ENCODE data around the gene HS3ST4. TPM values are rescaled to one million over a fixed set of nuclear protein-coding genes. Genes with fewer than 3 reads are reported as not detected.

HS3ST4 gene
- total RNA-seq, 1 donor from 2014 or later, result 1.2 TPM

- no peaks in the 10 kb centered on the region for H3K36me3 ChIP-seq (ENCODE audit: insufficient read depth, low read length)
- no peaks in the 10 kb centered on the region for H3K79me2 ChIP-seq (ENCODE audit: insufficient read depth, low read length)
- H3K27me3 ChIP-seq (ENCODE audit: insufficient read depth, low read length), result no peaks in the 10 kb centered on the region
- H4K20me1 ChIP-seq (ENCODE audit: insufficient read depth, low read length), result no peaks in the 10 kb centered on the region
- DNase-seq (ENCODE audit: low read depth) (no peak), FAIRE-seq (no peak)
- H3K4me1 ChIP-seq (ENCODE audit: insufficient read depth, low read length), result no peaks in the 10 kb centered on the region
- TF ChIP-seq, protein P1, sequence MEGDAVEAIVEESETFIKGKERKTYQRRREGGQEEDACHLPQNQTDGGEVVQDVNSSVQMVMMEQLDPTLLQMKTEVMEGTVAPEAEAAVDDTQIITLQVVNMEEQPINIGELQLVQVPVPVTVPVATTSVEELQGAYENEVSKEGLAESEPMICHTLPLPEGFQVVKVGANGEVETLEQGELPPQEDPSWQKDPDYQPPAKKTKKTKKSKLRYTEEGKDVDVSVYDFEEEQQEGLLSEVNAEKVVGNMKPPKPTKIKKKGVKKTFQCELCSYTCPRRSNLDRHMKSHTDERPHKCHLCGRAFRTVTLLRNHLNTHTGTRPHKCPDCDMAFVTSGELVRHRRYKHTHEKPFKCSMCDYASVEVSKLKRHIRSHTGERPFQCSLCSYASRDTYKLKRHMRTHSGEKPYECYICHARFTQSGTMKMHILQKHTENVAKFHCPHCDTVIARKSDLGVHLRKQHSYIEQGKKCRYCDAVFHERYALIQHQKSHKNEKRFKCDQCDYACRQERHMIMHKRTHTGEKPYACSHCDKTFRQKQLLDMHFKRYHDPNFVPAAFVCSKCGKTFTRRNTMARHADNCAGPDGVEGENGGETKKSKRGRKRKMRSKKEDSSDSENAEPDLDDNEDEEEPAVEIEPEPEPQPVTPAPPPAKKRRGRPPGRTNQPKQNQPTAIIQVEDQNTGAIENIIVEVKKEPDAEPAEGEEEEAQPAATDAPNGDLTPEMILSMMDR (IDR thresholded peaks at IDR 0.05; ENCODE audit: insufficient read depth, low read depth, low read length), result no peak
- no peak for TF ChIP-seq EZH2 (IDR thresholded peaks at IDR 0.05; ENCODE audit: insufficient read depth, low read length)
- H3K4me1 Mint-ChIP-seq (ENCODE audit: low read depth, unreplicated experiment), result no peaks in the 10 kb centered on the region
- no peak overlapping the region for H3K9ac ChIP-seq (ENCODE audit: low read length)
- no peak overlapping the region for H3K27ac ChIP-seq (ENCODE audit: low read depth, low read length)
- no peak overlapping the region for H3K4me3 ChIP-seq (ENCODE audit: insufficient read depth, low read depth, low read length)
- H3K9me3 Mint-ChIP-seq (ENCODE audit: unreplicated experiment), result peaks cover 8% of the 10 kb centered on the region
- H3K27me3 Mint-ChIP-seq (ENCODE audit: low read depth, unreplicated experiment), result no peaks in the 10 kb centered on the region
- no peak overlapping the region for H3K27ac Mint-ChIP-seq (ENCODE audit: unreplicated experiment)
- no peaks in the 10 kb centered on the region for H3K9me3 ChIP-seq (ENCODE audit: insufficient read depth, low read depth, low read length)
- H3K4me2 ChIP-seq (ENCODE audit: low read length), result no peak overlapping the region
- H3K36me3 Mint-ChIP-seq (ENCODE audit: low read depth, unreplicated experiment), result no peaks in the 10 kb centered on the region
- no peak overlapping the region for H3K4me3 Mint-ChIP-seq (ENCODE audit: unreplicated experiment)
- H2AFZ ChIP-seq (ENCODE audit: low read depth, low read length), result no peak overlapping the region
Measured at GRCh38 chr16:25886598-25886997, 194.8 kb downstream of the HS3ST4 start.

DNA sequence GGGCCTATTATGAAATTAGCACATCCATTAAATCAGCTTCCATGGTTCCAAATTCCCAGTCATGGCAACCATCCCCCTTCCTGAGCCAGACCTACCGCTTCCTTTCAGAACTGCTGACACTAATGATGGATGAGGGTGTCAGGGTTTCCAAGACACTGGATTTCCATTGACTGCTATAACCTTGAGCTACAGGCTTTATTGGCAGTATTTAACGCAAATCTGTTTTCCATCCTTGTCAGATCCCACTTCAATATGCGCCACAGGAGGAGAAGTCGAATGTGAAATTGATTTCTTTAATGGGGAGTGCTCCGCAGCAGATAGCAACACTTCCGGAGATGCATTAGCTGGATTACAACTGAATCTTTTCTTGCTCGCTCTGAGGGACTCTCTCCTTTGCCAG, 197.1 kb downstream of the HS3ST4 start:
- H3K27me3 ChIP-seq (ENCODE audit: insufficient read depth, low read length), result no peaks in the 10 kb centered on the region
- no peaks in the 10 kb centered on the region for H3K36me3 Mint-ChIP-seq (ENCODE audit: low read depth, unreplicated experiment)
- H3K4me1 ChIP-seq (ENCODE audit: insufficient read depth, low read length), result no peaks in the 10 kb centered on the region
- DNase-seq (ENCODE audit: low read depth) (no peak), FAIRE-seq (no peak)
- no peaks in the 10 kb centered on the region for H4K20me1 ChIP-seq (ENCODE audit: insufficient read depth, low read length)
- H3K9ac ChIP-seq (ENCODE audit: low read length), result no peak overlapping the region
- TF ChIP-seq, protein P1 (IDR thresholded peaks at IDR 0.05; ENCODE audit: insufficient read depth, low read depth, low read length), result no peak
- no peak for TF ChIP-seq EZH2 (IDR thresholded peaks at IDR 0.05; ENCODE audit: insufficient read depth, low read length)
- peaks cover 2% of the 10 kb centered on the region for H3K27me3 Mint-ChIP-seq (ENCODE audit: low read depth, unreplicated experiment)
- no peaks in the 10 kb centered on the region for H3K4me1 Mint-ChIP-seq (ENCODE audit: low read depth, unreplicated experiment)
- H2AFZ ChIP-seq (ENCODE audit: low read depth, low read length), result no peak overlapping the region
- no peaks in the 10 kb centered on the region for H3K79me2 ChIP-seq (ENCODE audit: insufficient read depth, low read length)
- H3K27ac ChIP-seq (ENCODE audit: low read depth, low read length), result no peak overlapping the region
- no peak overlapping the region for H3K27ac Mint-ChIP-seq (ENCODE audit: unreplicated experiment)
- no peak overlapping the region for H3K4me2 ChIP-seq (ENCODE audit: low read length)
- peaks cover 8% of the 10 kb centered on the region for H3K9me3 Mint-ChIP-seq (ENCODE audit: unreplicated experiment)
- H3K4me3 ChIP-seq (ENCODE audit: insufficient read depth, low read depth, low read length), result no peak overlapping the region
- peaks cover 3% of the 10 kb centered on the region for H3K9me3 ChIP-seq (ENCODE audit: insufficient read depth, low read depth, low read length)
- H3K36me3 ChIP-seq (ENCODE audit: insufficient read depth, low read length), result no peaks in the 10 kb centered on the region
- no peak overlapping the region for H3K4me3 Mint-ChIP-seq (ENCODE audit: unreplicated experiment)

DNA sequence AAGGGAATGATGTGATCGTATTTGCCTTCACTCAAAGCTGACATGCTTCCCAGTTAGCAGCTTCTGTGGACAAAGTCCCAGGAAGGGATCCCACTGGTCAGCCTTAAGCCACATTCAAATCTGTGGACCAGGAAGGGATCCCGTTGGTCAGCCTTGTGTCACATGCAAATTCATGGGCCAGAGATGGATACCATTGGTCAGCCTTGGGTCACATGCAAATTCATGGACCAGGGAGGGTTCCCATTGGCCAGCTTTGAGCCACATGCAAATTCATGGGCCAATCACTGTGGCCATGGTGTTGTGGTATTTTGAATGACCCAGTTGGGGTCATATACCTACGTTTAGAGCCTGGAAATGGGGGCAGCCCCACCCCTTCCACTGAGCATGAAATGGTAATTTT, 201.6 kb downstream of the HS3ST4 start:
- peaks cover 9% of the 10 kb centered on the region for H3K9me3 ChIP-seq (ENCODE audit: insufficient read depth, low read depth, low read length)
- DNase-seq (ENCODE audit: low read depth) (no peak), FAIRE-seq (no peak)
- H3K9ac ChIP-seq (ENCODE audit: low read length), result no peak overlapping the region
- H3K4me2 ChIP-seq (ENCODE audit: low read length), result no peak overlapping the region
- Mint-ChIP-seq H3K4me1 (ENCODE audit: low read depth, unreplicated experiment) (no peaks in the 10 kb centered on the region), H3K27me3 (ENCODE audit: low read depth, unreplicated experiment) (peaks cover 2% of the 10 kb centered on the region), H3K36me3 (ENCODE audit: low read depth, unreplicated experiment) (no peaks in the 10 kb centered on the region), H3K9me3 (ENCODE audit: unreplicated experiment) (peaks cover 6% of the 10 kb centered on the region), H3K4me3 (ENCODE audit: unreplicated experiment) (no peak overlapping the region), H3K27ac (ENCODE audit: unreplicated experiment) (no peak overlapping the region)
- TF ChIP-seq, protein P1 (IDR thresholded peaks at IDR 0.05; ENCODE audit: insufficient read depth, low read depth, low read length), result no peak
- TF ChIP-seq EZH2 (IDR thresholded peaks at IDR 0.05; ENCODE audit: insufficient read depth, low read length), result no peak
- H2AFZ ChIP-seq (ENCODE audit: low read depth, low read length), result no peak overlapping the region
- no peaks in the 10 kb centered on the region for H3K4me1 ChIP-seq (ENCODE audit: insufficient read depth, low read length)
- H3K79me2 ChIP-seq (ENCODE audit: insufficient read depth, low read length), result no peaks in the 10 kb centered on the region
- no peak overlapping the region for H3K4me3 ChIP-seq (ENCODE audit: insufficient read depth, low read depth, low read length)
- H3K27ac ChIP-seq (ENCODE audit: low read depth, low read length), result no peak overlapping the region
- no peaks in the 10 kb centered on the region for H3K27me3 ChIP-seq (ENCODE audit: insufficient read depth, low read length)
- no peaks in the 10 kb centered on the region for H4K20me1 ChIP-seq (ENCODE audit: insufficient read depth, low read length)
- no peaks in the 10 kb centered on the region for H3K36me3 ChIP-seq (ENCODE audit: insufficient read depth, low read length)

All from astrocyte (in vitro differentiated cells and primary cell).